Brain microvascular endothelial cell (primary cell): ENCODE data around the gene ARSG.

Experiments used
- DNase-seq: peaks from one replicate; pipeline ENCODE4 v3.0.0-alpha.2; 2020
- H3K27ac ChIP-seq: fragments of 250-450 bp; sonication (Bioruptor Pico); 2 replicates; pipeline ENCODE4 v1.5.1; 2020; ENCODE audit warnings: mild to moderate bottlenecking, moderate library complexity
- H3K27me3 ChIP-seq: fragments of 250-450 bp; sonication (Bioruptor Pico); replicated peaks from 2 replicates; pipeline ENCODE4 v1.5.1; 2020; ENCODE audit warnings: mild to moderate bottlenecking
- H3K36me3 ChIP-seq: fragments of 250-450 bp; sonication (Bioruptor Pico); replicated peaks from 2 replicates; pipeline ENCODE4 v1.5.1; 2020; ENCODE audit warnings: mild to moderate bottlenecking
- H3K4me3 ChIP-seq: 2 replicates; pipeline ENCODE4 v1.5.1; 2011; ENCODE audit warnings: low read depth, mild to moderate bottlenecking, control low read depth, low read length, moderate library complexity
- CTCF ChIP-seq: IDR thresholded peaks from 2 replicates; pipeline ENCODE4 v1.5.1; 2011; ENCODE audit warnings: low read depth, mild to moderate bottlenecking, moderate library complexity, low read length, control low read depth, inconsistent platforms; ENCODE audit errors: missing control alignments
- in situ Hi-C: cut with HindIII; loops from 2 replicates; pipeline ENCODE4 v1.10.0; 2017; ENCODE audit warnings: low sequenced_read_pairs, low pct_ligation_motif_present

ARSG gene

GRCh38 chr17:68385490-68386215 lies 94.4 kb downstream of the ARSG start:
- Histone ChIP-seq H3K4me3 (no peak overlapping the region), H3K27me3 (no peaks in the 10 kb centered on the region), H3K36me3 (no peaks in the 10 kb centered on the region), H3K27ac (no peak overlapping the region)
- TF ChIP-seq CTCF = no peak
- DNase-seq = no peak
- in situ Hi-C loops = no loop called here

GRCh38 chr17:68387435-68388218 lies 96.3 kb downstream of the ARSG start:
- in situ Hi-C loops = no loop called here
- Histone ChIP-seq H3K4me3 (no peak overlapping the region), H3K27ac (no peak overlapping the region), H3K36me3 (no peaks in the 10 kb centered on the region), H3K27me3 (no peaks in the 10 kb centered on the region)
- no peak for DNase-seq
- TF ChIP-seq CTCF = no peak

- Histone ChIP-seq H3K4me3 (no peak overlapping the region), H3K27me3 (no peaks in the 10 kb centered on the region), H3K36me3 (no peaks in the 10 kb centered on the region), H3K27ac (no peak overlapping the region)
- TF ChIP-seq CTCF = no peak
- in situ Hi-C loops = no loop called here
- DNase-seq = no peak
Measured at GRCh38 chr17:68389041-68389440, 97.7 kb downstream of the ARSG start.

- in situ Hi-C loops = no loop called here
- Histone ChIP-seq H3K27me3 (no peaks in the 10 kb centered on the region), H3K27ac (no peak overlapping the region), H3K4me3 (no peak overlapping the region), H3K36me3 (no peaks in the 10 kb centered on the region)
- TF ChIP-seq CTCF = no peak
- DNase-seq = no peak
Measured at GRCh38 chr17:68390888-68391545, 99.7 kb downstream of the ARSG start.

- H3K27ac ChIP-seq = no peak overlapping the region
- H3K27me3 ChIP-seq = no peaks in the 10 kb centered on the region
- DNase-seq = no peak
- H3K4me3 ChIP-seq = no peak overlapping the region
- in situ Hi-C loops = no loop called here
- no peaks in the 10 kb centered on the region for H3K36me3 ChIP-seq
- no peak for TF ChIP-seq CTCF
Measured at GRCh38 chr17:68391561-68392268, 100.4 kb downstream of the ARSG start.
